Right lobe of liver (tissue), 4 donors: ENCODE data around the gene HSD17B12.

Experiments used
- POLR2A ChIP-seq: fragments of 450-650 bp; IDR thresholded peaks from one replicate; pipeline ENCODE4 v1.6.1; 2017; ENCODE audit warnings: antibody characterized with exemption, mild to moderate bottlenecking
- TF ChIP-seq, protein P1 (sequence below), 4 donors: fragments of 200-600 bp in 3 of 4; fragments of 450-650 bp in 1 of 4; IDR thresholded peaks; one replicate each; pipeline versions ENCODE4 v1.5.1 to v1.8.0; 2016 to 2022; ENCODE audit warnings: antibody characterized with exemption in 4 of 4, mild to moderate bottlenecking in 2 of 4
- donor health status: DM: no; HTN: no; CAD: no.
- donor health status: DM: no; HTN: no; CAD: no.
- donor health status: DM: no; HTN: yes; CAD: no.

GRCh38 chr11:43898574-43898973, 218.0 kb downstream of the HSD17B12 start:
- TF ChIP-seq, protein P1, sequence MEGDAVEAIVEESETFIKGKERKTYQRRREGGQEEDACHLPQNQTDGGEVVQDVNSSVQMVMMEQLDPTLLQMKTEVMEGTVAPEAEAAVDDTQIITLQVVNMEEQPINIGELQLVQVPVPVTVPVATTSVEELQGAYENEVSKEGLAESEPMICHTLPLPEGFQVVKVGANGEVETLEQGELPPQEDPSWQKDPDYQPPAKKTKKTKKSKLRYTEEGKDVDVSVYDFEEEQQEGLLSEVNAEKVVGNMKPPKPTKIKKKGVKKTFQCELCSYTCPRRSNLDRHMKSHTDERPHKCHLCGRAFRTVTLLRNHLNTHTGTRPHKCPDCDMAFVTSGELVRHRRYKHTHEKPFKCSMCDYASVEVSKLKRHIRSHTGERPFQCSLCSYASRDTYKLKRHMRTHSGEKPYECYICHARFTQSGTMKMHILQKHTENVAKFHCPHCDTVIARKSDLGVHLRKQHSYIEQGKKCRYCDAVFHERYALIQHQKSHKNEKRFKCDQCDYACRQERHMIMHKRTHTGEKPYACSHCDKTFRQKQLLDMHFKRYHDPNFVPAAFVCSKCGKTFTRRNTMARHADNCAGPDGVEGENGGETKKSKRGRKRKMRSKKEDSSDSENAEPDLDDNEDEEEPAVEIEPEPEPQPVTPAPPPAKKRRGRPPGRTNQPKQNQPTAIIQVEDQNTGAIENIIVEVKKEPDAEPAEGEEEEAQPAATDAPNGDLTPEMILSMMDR (IDR thresholded peaks at IDR 0.05), result no peak
- no peak for TF ChIP-seq POLR2A
